Esophagus squamous epithelium (tissue), 4 donors: Measurements from ENCODE around the gene LSM4.
A peak's percentile ranks its signal among the peaks of the same experiment; 100 is the strongest.

ENCODE experiments used
- CTCF ChIP-seq, 6 experiments: fragments of 450-650 bp in 4 of 6; fragments of 200-600 bp in 2 of 6; sonication (generic) in 2 of 6; IDR thresholded peaks; one replicate each; pipeline ENCODE4 v1.5.1; 2016 to 2019; ENCODE audit warnings: antibody characterized with exemption in 6 of 6, mild to moderate bottlenecking in 4 of 6, moderate library complexity in 4 of 6
- POLR2A ChIP-seq, 4 donors: fragments of 450-650 bp; IDR thresholded peaks; one replicate each; pipeline ENCODE4 v1.6.1; 2017; ENCODE audit warnings: antibody characterized with exemption in 4 of 4, mild to moderate bottlenecking in 4 of 4, moderate library complexity in 3 of 4

GRCh38 chr19:18282021-18282787 lies 40.7 kb downstream of the LSM4 start:
- TF ChIP-seq CTCF (IDR thresholded peaks at IDR 0.05) (peak in 2 of 6 experiments; percentile 8 to 21), POLR2A (IDR thresholded peaks at IDR 0.05) (peak in 1 of 4 donors; percentile 31)
